Vagina (tissue), 2 donors: ENCODE results near the gene MT3. TPM values are rescaled to one million over a fixed set of nuclear protein-coding genes. Genes with fewer than 3 reads are reported as not detected.

Experiments
- DNase-seq, 2 donors: peaks; one replicate each; pipeline ENCODE4 v3.0.0-alpha.2; 2017; ENCODE audit errors: extremely low spot score in 2 of 2
- H3K27ac ChIP-seq: fragments of 200-600 bp; sonication (generic); one replicate; pipeline ENCODE4 v1.5.1; 2019
- H3K27me3 ChIP-seq: fragments of 200-600 bp; sonication (generic); one replicate; pipeline ENCODE4 v1.5.1; 2019
- H3K36me3 ChIP-seq, 2 donors: fragments of 200-600 bp; sonication (generic); one replicate each; pipeline ENCODE4 v1.5.1; 2017 to 2019
- H3K4me1 ChIP-seq: fragments of 200-600 bp; sonication (generic); one replicate; pipeline ENCODE4 v1.5.1; 2019
- H3K4me3 ChIP-seq, 2 donors: fragments of 200-600 bp; sonication (generic); 1 replicate in 1 of 2; 2 replicates in 1 of 2; pipeline ENCODE4 v1.5.1; 2016 to 2019
- H3K9me3 ChIP-seq: fragments of 200-600 bp; sonication (generic); one replicate; pipeline ENCODE4 v1.5.1; 2019
- POLR2A ChIP-seq, 2 donors: fragments of 450-650 bp; IDR thresholded peaks; one replicate each; pipeline ENCODE4 v1.6.1; 2017; ENCODE audit warnings: antibody characterized with exemption in 2 of 2, mild to moderate bottlenecking in 2 of 2, moderate library complexity in 2 of 2
- POLR2AphosphoS5 ChIP-seq, 2 donors: sonication (generic); formaldehyde crosslinking; IDR thresholded peaks; one replicate each; pipeline ENCODE4 v1.9.0; 2017; ENCODE audit warnings: antibody characterized with exemption in 2 of 2, mild to moderate bottlenecking in 2 of 2, low read depth in 1 of 2; ENCODE audit not compliant: insufficient read depth in 1 of 2
- intact Hi-C: fragments of 100-400 bp; cut with DNase I; formaldehyde crosslinking; loops from one replicate; pipeline ENCODE4 v1.15.1; 2023
- total RNA-seq: library from RNA; depleted of rRNA; stranded (reverse); fragments of >200 nt; gene quantifications from one replicate; pipeline ENCODE4 v1.2.3, GENCODE V29; 2016
- TF ChIP-seq, protein P1 (sequence below), 3 experiments: fragments of 450-650 bp in 2 of 3; fragments of 200-600 bp in 1 of 3; sonication (generic) in 1 of 3; IDR thresholded peaks; one replicate each; pipeline ENCODE4 v1.5.1; 2017 to 2019; ENCODE audit warnings: antibody characterized with exemption in 3 of 3, mild to moderate bottlenecking in 2 of 3, moderate library complexity in 2 of 3

Gene MT3
- total RNA-seq, 1 donor from 2014 or later, result 12.8 TPM

DNA sequence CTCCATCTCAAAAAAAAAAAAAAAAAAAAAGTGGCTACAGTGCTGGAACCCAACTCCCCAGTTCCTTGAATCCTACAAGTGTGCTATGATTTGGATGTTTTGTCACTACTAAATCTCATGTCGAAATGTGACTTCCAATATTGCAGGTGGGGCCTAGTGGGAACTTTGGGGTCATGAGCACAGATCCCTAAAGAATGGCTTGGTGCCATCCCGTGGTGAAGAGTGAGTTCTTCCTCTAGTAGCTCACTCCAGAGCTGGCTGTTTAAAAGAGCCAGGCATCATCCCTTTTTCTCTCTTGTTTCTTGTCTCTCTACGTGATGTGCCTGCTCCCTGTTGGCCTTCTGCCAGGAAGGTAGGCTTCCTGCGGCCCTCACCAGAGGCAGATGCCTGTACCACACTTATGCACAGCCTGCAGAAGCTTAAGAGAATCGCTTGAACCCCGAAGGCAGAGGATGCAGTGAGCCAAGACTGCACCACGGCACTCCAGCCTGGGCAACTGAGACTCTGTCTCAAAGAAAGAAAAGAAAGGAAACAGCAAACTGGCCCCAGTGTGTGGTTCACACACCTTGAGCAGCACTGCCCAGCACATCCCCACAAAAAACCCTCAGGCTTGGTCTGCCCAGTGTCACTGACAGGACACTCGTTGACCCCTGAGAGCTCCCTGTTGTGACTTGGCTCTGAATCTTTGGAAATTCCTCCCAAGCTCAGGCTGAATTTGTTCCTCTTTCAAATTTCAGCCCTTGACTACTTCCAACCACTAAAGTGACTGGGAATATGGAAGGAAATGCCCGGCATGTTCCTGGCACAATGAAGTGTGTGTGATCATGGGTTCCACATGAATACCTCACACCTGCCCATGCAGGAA, 39.4 kb downstream of the MT3 start:
- Histone ChIP-seq H3K27ac (peak overlapping the region; percentile 45), H3K4me1 (peaks cover 30% of the 10 kb centered on the region), H3K4me3 (no peak overlapping the region), H3K9me3 (no peaks in the 10 kb centered on the region), H3K27me3 (no peaks in the 10 kb centered on the region), H3K36me3 (no peaks in the 10 kb centered on the region)
- DNase-seq, result no peak
- TF ChIP-seq POLR2AphosphoS5 (IDR thresholded peaks at IDR 0.05; ENCODE audit: insufficient read depth in 1 of 2, low read depth in 1 of 2) (no peak), POLR2A (IDR thresholded peaks at IDR 0.05) (no peak)
- TF ChIP-seq, protein P1, sequence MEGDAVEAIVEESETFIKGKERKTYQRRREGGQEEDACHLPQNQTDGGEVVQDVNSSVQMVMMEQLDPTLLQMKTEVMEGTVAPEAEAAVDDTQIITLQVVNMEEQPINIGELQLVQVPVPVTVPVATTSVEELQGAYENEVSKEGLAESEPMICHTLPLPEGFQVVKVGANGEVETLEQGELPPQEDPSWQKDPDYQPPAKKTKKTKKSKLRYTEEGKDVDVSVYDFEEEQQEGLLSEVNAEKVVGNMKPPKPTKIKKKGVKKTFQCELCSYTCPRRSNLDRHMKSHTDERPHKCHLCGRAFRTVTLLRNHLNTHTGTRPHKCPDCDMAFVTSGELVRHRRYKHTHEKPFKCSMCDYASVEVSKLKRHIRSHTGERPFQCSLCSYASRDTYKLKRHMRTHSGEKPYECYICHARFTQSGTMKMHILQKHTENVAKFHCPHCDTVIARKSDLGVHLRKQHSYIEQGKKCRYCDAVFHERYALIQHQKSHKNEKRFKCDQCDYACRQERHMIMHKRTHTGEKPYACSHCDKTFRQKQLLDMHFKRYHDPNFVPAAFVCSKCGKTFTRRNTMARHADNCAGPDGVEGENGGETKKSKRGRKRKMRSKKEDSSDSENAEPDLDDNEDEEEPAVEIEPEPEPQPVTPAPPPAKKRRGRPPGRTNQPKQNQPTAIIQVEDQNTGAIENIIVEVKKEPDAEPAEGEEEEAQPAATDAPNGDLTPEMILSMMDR (IDR thresholded peaks at IDR 0.05), result no peak
- intact Hi-C loops, result loop anchor here (5.0 kb wide), 1 partner anchor 54 kb away; the partner anchor contains the start of gene MT1X

DNA sequence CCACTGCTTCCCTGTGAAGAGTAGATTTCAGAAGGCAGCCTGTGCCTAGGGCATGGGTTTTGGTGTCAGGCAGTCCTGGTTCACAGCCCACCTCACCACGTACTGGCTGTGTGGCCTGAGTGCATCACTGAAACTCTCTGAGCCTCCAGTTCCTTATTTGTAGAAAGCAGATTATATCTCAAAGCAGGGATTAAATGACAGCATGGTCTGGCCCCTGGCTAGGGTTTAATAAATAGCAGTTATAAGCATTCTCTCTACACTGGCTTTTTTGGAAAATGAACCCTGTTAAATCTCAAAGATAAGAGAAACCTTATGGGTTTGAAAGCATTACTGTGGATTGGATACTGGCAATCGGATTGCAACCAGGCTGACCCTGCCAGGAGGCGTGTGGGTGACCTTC, 40.2 kb downstream of the MT3 start:
- H3K4me1 ChIP-seq, result peaks cover 30% of the 10 kb centered on the region
- DNase-seq, result no peak
- H3K27ac ChIP-seq, result no peak overlapping the region

DNA sequence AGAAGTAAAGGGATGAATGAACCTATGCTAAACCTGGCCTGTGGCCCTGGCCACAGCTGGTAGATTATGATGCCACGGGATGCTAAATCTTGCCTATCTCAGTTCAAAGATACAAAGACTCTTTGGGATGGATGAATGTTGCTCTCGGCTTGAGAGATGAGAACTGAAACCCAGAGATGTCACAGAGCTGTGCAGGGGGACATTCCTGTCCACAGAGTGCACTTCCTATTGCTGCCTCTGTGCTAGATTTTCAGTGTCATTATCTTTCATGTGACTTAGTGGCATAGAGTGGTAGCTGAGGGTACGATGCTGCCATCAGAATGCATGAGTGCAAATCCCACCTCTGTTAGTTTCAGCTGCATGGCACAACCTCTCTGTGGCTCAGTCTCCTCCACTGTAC, 40.8 kb downstream of the MT3 start:
- no peak for TF ChIP-seq POLR2AphosphoS5 (IDR thresholded peaks at IDR 0.05; ENCODE audit: insufficient read depth in 1 of 2, low read depth in 1 of 2)
- no peak for TF ChIP-seq POLR2A (IDR thresholded peaks at IDR 0.05)
- TF ChIP-seq, protein P1 (IDR thresholded peaks at IDR 0.05), result no peak
- Histone ChIP-seq H3K36me3 (no peaks in the 10 kb centered on the region), H3K9me3 (no peaks in the 10 kb centered on the region), H3K4me3 (no peak overlapping the region), H3K27me3 (no peaks in the 10 kb centered on the region), H3K27ac (no peak overlapping the region), H3K4me1 (peaks cover 28% of the 10 kb centered on the region)
- intact Hi-C loops, result no loop called here
- no peak for DNase-seq

More for the DNA sequence above, 40.2 kb downstream of the MT3 start:
- H3K4me3 ChIP-seq, result no peak overlapping the region
- intact Hi-C loops, result loop anchor here (5.0 kb wide), 1 partner anchor 53 kb away; the partner anchor contains the start of gene MT1X
- H3K27me3 ChIP-seq, result no peaks in the 10 kb centered on the region
- TF ChIP-seq POLR2A (IDR thresholded peaks at IDR 0.05), result no peak
- TF ChIP-seq POLR2AphosphoS5 (IDR thresholded peaks at IDR 0.05; ENCODE audit: insufficient read depth in 1 of 2, low read depth in 1 of 2), result no peak
- TF ChIP-seq, protein P1 (IDR thresholded peaks at IDR 0.05), result no peak
- no peaks in the 10 kb centered on the region for H3K9me3 ChIP-seq
- no peaks in the 10 kb centered on the region for H3K36me3 ChIP-seq

DNA sequence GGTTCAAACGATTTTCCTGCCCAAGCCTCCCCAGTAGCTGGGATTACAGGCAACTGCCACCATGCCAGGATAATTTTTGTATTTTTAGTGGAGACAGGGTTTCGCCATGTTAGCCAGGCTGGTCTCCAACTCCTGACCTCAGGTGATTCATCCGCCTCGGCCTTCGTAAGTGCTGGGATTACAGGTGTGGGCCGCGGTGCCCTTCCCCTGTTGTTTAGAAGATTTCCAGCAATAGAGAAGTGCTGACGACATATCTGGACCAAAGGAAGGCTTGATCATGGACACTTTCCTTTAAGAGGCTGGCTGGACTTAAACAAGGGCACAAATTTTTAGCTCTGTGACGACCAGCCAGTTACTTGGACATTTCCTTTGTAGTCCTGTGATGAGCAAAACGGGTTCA, 41.9 kb downstream of the MT3 start:
- H3K4me1 ChIP-seq, result peaks cover 31% of the 10 kb centered on the region
- no peaks in the 10 kb centered on the region for H3K36me3 ChIP-seq
- no peaks in the 10 kb centered on the region for H3K9me3 ChIP-seq
- TF ChIP-seq, protein P1 (IDR thresholded peaks at IDR 0.05), result no peak
- TF ChIP-seq POLR2A (IDR thresholded peaks at IDR 0.05) (no peak), POLR2AphosphoS5 (IDR thresholded peaks at IDR 0.05; ENCODE audit: insufficient read depth in 1 of 2, low read depth in 1 of 2) (no peak)
- H3K4me3 ChIP-seq, result no peak overlapping the region
- no peak for DNase-seq
- H3K27me3 ChIP-seq, result no peaks in the 10 kb centered on the region
- H3K27ac ChIP-seq, result no peak overlapping the region
- intact Hi-C loops, result no loop called here

DNA sequence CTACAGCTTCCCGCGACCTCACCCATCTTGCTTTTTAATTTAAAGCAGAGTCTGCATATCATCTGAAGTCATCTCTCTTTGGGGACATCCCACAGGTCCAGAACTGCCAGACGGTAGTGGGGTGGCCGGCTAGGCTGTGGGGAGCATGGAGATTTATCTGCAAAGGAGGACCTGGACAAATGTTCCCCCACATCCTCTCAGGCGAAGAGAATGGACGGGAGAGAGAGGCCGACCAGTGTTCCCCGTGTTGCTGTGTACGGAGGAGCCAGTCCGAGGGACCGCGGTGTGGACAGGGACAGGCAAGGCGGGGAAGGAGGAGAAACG, 42.5 kb downstream of the MT3 start:
- Histone ChIP-seq H3K36me3 (no peaks in the 10 kb centered on the region), H3K27ac (peak overlapping the region; percentile 71), H3K9me3 (no peaks in the 10 kb centered on the region), H3K27me3 (no peaks in the 10 kb centered on the region), H3K4me1 (peaks cover 25% of the 10 kb centered on the region), H3K4me3 (peak overlapping the region; percentile 52 to 53)
- DNase-seq, result no peak
- TF ChIP-seq POLR2AphosphoS5 (IDR thresholded peaks at IDR 0.05; ENCODE audit: insufficient read depth in 1 of 2, low read depth in 1 of 2) (no peak), POLR2A (IDR thresholded peaks at IDR 0.05) (no peak)
- TF ChIP-seq, protein P1 (IDR thresholded peaks at IDR 0.05), result no peak
- intact Hi-C loops, result loop anchor here (2.0 kb wide), 1 partner anchor 23 kb away; the partner anchor contains the start of gene MT2A
